Heart left ventricle (tissue), 16 donors: Measurements from ENCODE around the gene BANF1. TPM values are rescaled to one million over a fixed set of nuclear protein-coding genes. Genes with fewer than 3 reads are reported as not detected.

ENCODE experiments used
- ATAC-seq, 4 donors: fragments of 200-7000 bp; cut with Tn5 transposase; one replicate each; pipeline ENCODE4 v1.9.1; 2020 to 2022; ENCODE audit warnings: moderate library complexity in 4 of 4, mild to moderate bottlenecking in 3 of 4, moderate number of reproducible peaks in 1 of 4
- DNase-seq, 5 donors: peaks; one replicate each; pipeline ENCODE4 v3.0.0-alpha.2; 2020
- H3K27ac ChIP-seq, 12 donors: fragments of 200-600 bp; sonication (generic) in 4 of 12; one replicate each; pipeline versions ENCODE4 v1.5.0 to v1.8.0; 2016 to 2022; ENCODE audit warnings: mild to moderate bottlenecking in 2 of 12
- H3K27me3 ChIP-seq, 9 donors: fragments of 200-600 bp; sonication (generic) in 2 of 9; one replicate each; pipeline versions ENCODE4 v1.5.1 to v1.8.0; 2016 to 2022; ENCODE audit warnings: mild to moderate bottlenecking in 3 of 9
- H3K36me3 ChIP-seq, 9 donors: fragments of 200-600 bp; sonication (generic) in 2 of 9; one replicate each; pipeline versions ENCODE4 v1.5.0 to v1.8.0; 2018 to 2022; ENCODE audit warnings: mild to moderate bottlenecking in 2 of 9
- H3K4me1 ChIP-seq, 12 donors: fragments of 200-600 bp; sonication (generic) in 4 of 12; one replicate each; pipeline versions ENCODE4 v1.5.0 to v1.8.0; 2016 to 2022; ENCODE audit warnings: mild to moderate bottlenecking in 3 of 12
- H3K4me3 ChIP-seq, 12 donors: fragments of 200-600 bp; sonication (generic) in 4 of 12; one replicate each; pipeline versions ENCODE4 v1.5.0 to v1.8.0; 2017 to 2022; ENCODE audit warnings: mild to moderate bottlenecking in 9 of 12, moderate library complexity in 4 of 12
- H3K9me3 ChIP-seq, 12 donors: fragments of 200-600 bp; sonication (generic) in 4 of 12; one replicate each; pipeline versions ENCODE4 v1.5.0 to v1.8.0; 2016 to 2022; ENCODE audit warnings: mild to moderate bottlenecking in 1 of 12
- CTCF ChIP-seq, 12 donors: fragments of 200-600 bp; sonication (generic) in 4 of 12; IDR thresholded peaks; one replicate each; pipeline versions ENCODE4 v1.5.0 to v1.8.0; 2018 to 2022; ENCODE audit warnings: antibody characterized with exemption in 12 of 12, mild to moderate bottlenecking in 5 of 12
- POLR2A ChIP-seq, 2 donors: fragments of 450-650 bp; IDR thresholded peaks; one replicate each; pipeline ENCODE4 v1.6.1; 2017; ENCODE audit warnings: antibody characterized with exemption in 2 of 2, mild to moderate bottlenecking in 2 of 2, moderate library complexity in 2 of 2
- WGBS, 4 donors: extraction: QIAGEN DNeasy Blood & Tissue Kit in 2 of 4; methylation state at CpG; one replicate each; pipeline versions ENCODE4 v1.1.5 to v1.1.7; 2013 to 2018; 5-methylcytosine and 5-hydroxymethylcytosine counted together
- intact Hi-C, 10 donors: fragments of 100-400 bp; cut with DNase I; formaldehyde crosslinking; loops; one replicate each; pipeline versions ENCODE4 v1.11.1 to v1.14.2; 2022
- polyA plus RNA-seq, 2 donors: library from polyadenylated mRNA; stranded (reverse); fragments of 200-250 nt; gene quantifications; one replicate each; pipeline ENCODE4 v1.2.3, GENCODE V29; 2013
- total RNA-seq, 9 donors: library from RNA; depleted of rRNA in 2 of 9; stranded (reverse); fragments of >200 nt in 2 of 9; fragmentation: NEBNext Ultra II Directional in 3 of 9; extraction: Animal tissue kit (Norgen Biotek cat#: 25700) in 3 of 9; gene quantifications; one replicate each; pipeline versions ENCODE4 v1.1.0 to v1.2.4, GENCODE V29; 2016 to 2023
- donor health status: ischemic (EF 13 %, LVEDD 7.1; RV severe dilation, severe dysfunction).
- donor health status: healthy with polysubstance abuse.
- donor health status: DM: no; HTN: yes; CAD: no.
- donor health status: DM: no; HTN: no; CAD: no.
- donor health status: ischemic (EF 25% LVEDD 6.9; RV normal size, moderate dysfunction).
- donor health status: ischemic (EF 25% LVEDD 5.7; RV mildly dilated, moderate dysfunction).
- donor health status: healthy.
- donor health status: DM: yes; HTN: yes; CAD: no.
- donor health status: ischemic (EF 35%, LVEDD 5.7; RV mildly dilated, moderate dysfunction).
- donor health status: nonischemic (EF 11% LVEDD 7.7; RV severe dilation, severe dysfunction).
- donor health status: DM: yes; HTN: yes; CAD: no.
- donor health status: PGD.
- donor health status: ischemic (EF 29% LVEDD 5.4; RV normal size, mild dysfunction).
- donor health status: nonischemic (EF 23%, LVEDD 6.1; RV moderate dilation, normal function).

BANF1 gene
- total and polyA plus RNA-seq, 11 donors = 68.7 to 345 (median 199) TPM

GRCh38 chr11:66012371-66012945, 10.2 kb downstream of the BANF1 start:
- intact Hi-C loops = no loop called here
- Histone ChIP-seq H3K36me3 (no peaks in the 10 kb centered on the region), H3K27ac (no peak overlapping the region), H3K4me1 (peaks cover 0 to 25% (median 7%) of the 10 kb centered on the region in 12 donors), H3K4me3 (peak overlapping the region in 2 of 12 donors; percentile 15 to 21), H3K9me3 (no peaks in the 10 kb centered on the region), H3K27me3 (peaks cover 9 to 29% (median 16%) of the 10 kb centered on the region in 9 donors)
- WGBS, 4 donors = 52 to 68% (median 59%) methylated on average over 11 to 12 of the region's 12 CpGs
- no peak for ATAC-seq
- TF ChIP-seq CTCF (IDR thresholded peaks at IDR 0.05) = no peak
- no peak for TF ChIP-seq POLR2A (IDR thresholded peaks at IDR 0.05)
- DNase-seq = peak in 1 of 5 donors; percentile 6

DNA sequence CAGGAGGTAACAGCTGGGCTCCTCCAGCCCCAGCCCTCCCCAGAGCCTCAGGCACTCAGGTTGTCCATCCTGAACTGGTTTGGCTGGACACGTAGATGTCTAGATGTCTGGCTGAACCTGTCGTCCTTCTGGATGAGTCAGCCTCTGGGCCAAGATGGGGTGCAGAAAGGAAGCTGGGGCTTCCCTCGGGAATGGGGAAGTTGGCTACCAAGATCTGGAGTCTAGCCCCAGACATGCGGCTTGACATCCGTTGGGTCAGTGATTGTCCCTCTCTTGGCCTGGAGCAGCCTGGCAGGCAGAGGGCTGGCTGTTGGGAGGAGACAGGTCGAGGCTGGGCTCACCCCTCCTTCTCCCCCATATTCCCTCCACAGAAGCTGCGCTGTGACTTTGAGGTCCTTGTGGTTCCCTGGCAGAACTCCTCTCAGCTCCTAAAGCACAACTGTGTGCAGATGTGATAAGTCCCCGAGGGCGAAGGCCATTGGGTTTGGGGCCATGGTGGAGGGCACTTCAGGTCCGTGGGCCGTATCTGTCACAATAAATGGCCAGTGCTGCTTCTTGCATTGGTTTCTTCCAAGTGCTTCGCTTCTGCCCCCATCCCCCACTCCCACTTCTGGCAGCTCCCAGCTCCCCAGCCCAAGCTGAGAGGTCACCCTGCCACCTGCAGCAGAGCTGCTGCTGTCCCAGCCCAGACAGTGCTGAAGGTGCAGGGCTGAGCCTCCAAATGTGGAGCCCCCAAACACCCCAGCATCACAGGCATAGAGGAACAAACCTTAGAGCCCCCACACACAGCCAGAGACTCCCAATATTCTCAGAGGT, 10.9 kb downstream of the BANF1 start:
- intact Hi-C loops = no loop called here
- ATAC-seq (no peak), DNase-seq (peak in 1 of 5 donors; percentile 59)
- WGBS, 4 donors = 55 to 62% (median 60%) methylated on average over 9 to 12 of the region's 12 CpGs
- Histone ChIP-seq H3K27ac (no peak overlapping the region), H3K36me3 (no peaks in the 10 kb centered on the region), H3K9me3 (no peaks in the 10 kb centered on the region), H3K27me3 (peaks cover 9 to 29% (median 16%) of the 10 kb centered on the region in 9 donors), H3K4me3 (no peak overlapping the region), H3K4me1 (peaks cover 0 to 25% (median 7%) of the 10 kb centered on the region in 12 donors)
- TF ChIP-seq POLR2A (IDR thresholded peaks at IDR 0.05) (no peak), CTCF (IDR thresholded peaks at IDR 0.05) (no peak)

DNA sequence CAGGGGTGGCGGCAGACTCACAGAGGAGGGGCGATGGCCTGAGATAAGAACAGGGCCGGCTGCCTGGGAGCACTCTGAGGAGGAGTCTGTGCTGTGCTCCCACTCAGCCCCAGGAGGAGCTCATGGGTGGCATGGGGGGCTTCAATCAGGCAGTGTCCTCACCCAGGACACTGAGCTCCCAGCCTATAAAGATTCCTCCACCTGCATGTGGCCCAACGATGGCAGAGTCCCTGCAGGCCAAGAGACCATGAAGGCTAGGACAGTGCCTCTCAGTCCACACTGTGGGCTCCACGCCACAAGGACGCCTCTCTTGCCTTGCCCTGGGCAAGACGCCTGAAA, 11.4 kb downstream of the BANF1 start:
- H3K27ac ChIP-seq = no peak overlapping the region
- DNase-seq = no peak
- intact Hi-C loops = no loop called here
- no peak overlapping the region for H3K4me3 ChIP-seq
- WGBS, 4 donors = 53 to 79% (median 65%) methylated on average over 5 to 7 of the region's 7 CpGs
- peaks cover 0 to 25% (median 7%) of the 10 kb centered on the region in 12 donors for H3K4me1 ChIP-seq
- no peaks in the 10 kb centered on the region for H3K9me3 ChIP-seq
- no peak for ATAC-seq
- no peak for TF ChIP-seq POLR2A (IDR thresholded peaks at IDR 0.05)
- TF ChIP-seq CTCF (IDR thresholded peaks at IDR 0.05) = no peak
- H3K27me3 ChIP-seq = peaks cover 9 to 29% (median 16%) of the 10 kb centered on the region in 9 donors
- H3K36me3 ChIP-seq = no peaks in the 10 kb centered on the region

- peak in 1 of 5 donors; percentile 20 for DNase-seq
- WGBS, 4 donors = 81 to 97% (median 91%) methylated on average over 5 to 6 of the region's 6 CpGs
- Histone ChIP-seq H3K4me1 (peaks cover 0 to 25% (median 7%) of the 10 kb centered on the region in 12 donors), H3K4me3 (no peak overlapping the region), H3K9me3 (no peaks in the 10 kb centered on the region), H3K36me3 (no peaks in the 10 kb centered on the region), H3K27ac (peak overlapping the region in 8 of 12 donors; percentile 19 to 74 (median 38)), H3K27me3 (peaks cover 9 to 29% (median 16%) of the 10 kb centered on the region in 9 donors)
- intact Hi-C loops = no loop called here
- peak in 3 of 4 donors; percentile 4 to 10 (median 8) for ATAC-seq
- TF ChIP-seq POLR2A (IDR thresholded peaks at IDR 0.05) = no peak
- TF ChIP-seq CTCF (IDR thresholded peaks at IDR 0.05) = no peak
These were observed 12.6 kb downstream of the BANF1 start for GRCh38 chr11:66014804-66015453.
